SK-N-SH (cell line): ENCODE results near the gene MVB12B. TPM values are rescaled to one million over a fixed set of nuclear protein-coding genes. Genes with fewer than 3 reads are reported as not detected.

Experiments used
- CTCF ChIA-PET: fragments of 300-600, 350-600 bp; formaldehyde crosslinking; extraction: SDS; loops from one replicate; lab custom pipeline; 2021; lab: Yijun Ruan, JAX
- POLR2A ChIA-PET: fragments of 350-600 bp; sonication (Branson Sonifier 250); formaldehyde crosslinking; extraction: SDS; loops from one replicate; lab custom pipeline; 2020; ENCODE audit warnings: antibody characterized with exemption, inconsistent platforms; lab: Yijun Ruan, JAX
- DNase-seq: peaks from one replicate; pipeline ENCODE4 v3.0.0; 2012
- H2AFZ ChIP-seq: fragments of 200-600 bp; sonication (generic); 2 replicates; pipeline ENCODE4 v1.8.1; 2016; ENCODE audit warnings: antibody characterized with exemption, mild to moderate bottlenecking, low read depth
- H3F3A ChIP-seq: fragments of 200-600 bp; sonication (generic); replicated peaks from 2 replicates; pipeline ENCODE3; 2016; ENCODE audit warnings: antibody characterized with exemption, mild to moderate bottlenecking; ENCODE audit not compliant: insufficient read depth
- H3K27ac ChIP-seq, 2 experiments: fragments of 200-500 bp in 1 of 2; fragments of 200-600 bp in 1 of 2; sonication (Bioruptor generic) in 1 of 2; sonication (generic), shearing (Covaris generic) in 1 of 2; 2 replicates each; pipeline versions ENCODE4 v1.5.1 to v1.6.1; 2014 to 2016; ENCODE audit warnings: low read depth in 2 of 2, inconsistent platforms in 1 of 2, low read length in 1 of 2, mild to moderate bottlenecking in 1 of 2, mixed read lengths in 1 of 2
- H3K27me3 ChIP-seq: fragments of 200-600 bp; sonication (generic), shearing (Covaris generic); 2 replicates; pipeline ENCODE4 v1.6.1; 2016; ENCODE audit warnings: mixed run types; ENCODE audit not compliant: insufficient read depth
- H3K36me3 ChIP-seq, 2 experiments: fragments of 200-500 bp in 1 of 2; fragments of 200-600 bp in 1 of 2; sonication (Bioruptor generic) in 1 of 2; sonication (generic) in 1 of 2; replicated peaks in 1 of 2; 2 replicates each; pipeline versions ENCODE3 to v1.5.1; 2014 to 2016; ENCODE audit warnings: low read length in 1 of 2, mild to moderate bottlenecking in 1 of 2; ENCODE audit not compliant: insufficient read depth in 2 of 2, control insufficient read depth in 1 of 2
- H3K4me1 ChIP-seq, 2 experiments: fragments of 200-500 bp in 1 of 2; fragments of 200-600 bp in 1 of 2; sonication (Bioruptor generic) in 1 of 2; sonication (generic), shearing (Covaris generic) in 1 of 2; 2 replicates each; pipeline versions ENCODE4 v1.5.1 to v1.6.1; 2014 to 2016; ENCODE audit warnings: low read depth in 1 of 2, low read length in 1 of 2, mixed run types in 1 of 2; ENCODE audit not compliant: insufficient read depth in 2 of 2, control insufficient read depth in 1 of 2
- H3K4me2 ChIP-seq: fragments of 200-600 bp; sonication (generic), shearing (Covaris generic); 2 replicates; pipeline ENCODE4 v1.6.1; 2017; ENCODE audit warnings: mixed run types
- H3K4me3 ChIP-seq, 2 experiments: fragments of 200-500 bp in 1 of 2; fragments of 200-600 bp in 1 of 2; sonication (Bioruptor generic) in 1 of 2; sonication (generic), shearing (Covaris generic) in 1 of 2; 2 replicates each; pipeline versions ENCODE4 v1.5.1 to v1.8.1; 2014 to 2016; ENCODE audit warnings: low read depth in 2 of 2, inconsistent platforms in 1 of 2, low read length in 1 of 2, mild to moderate bottlenecking in 1 of 2, mixed read lengths in 1 of 2, moderate library complexity in 1 of 2
- H3K79me2 ChIP-seq: fragments of 200-600 bp; sonication (generic); 2 replicates; pipeline ENCODE4 v1.8.1; 2017; ENCODE audit warnings: mild to moderate bottlenecking; ENCODE audit not compliant: insufficient read depth
- H3K9ac ChIP-seq: fragments of 200-600 bp; sonication (generic); 2 replicates; pipeline ENCODE4 v1.6.1; 2017; ENCODE audit warnings: mixed run types
- H3K9me2 ChIP-seq: fragments of 200-600 bp; sonication (generic); 2 replicates; pipeline ENCODE4 v1.6.1; 2017; ENCODE audit warnings: mixed run types
- H3K9me3 ChIP-seq: fragments of 200-600 bp; sonication (generic); 2 replicates; pipeline ENCODE4 v1.6.1; 2017; ENCODE audit warnings: mixed run types, mild to moderate bottlenecking, moderate library complexity
- H4K20me1 ChIP-seq: fragments of 200-600 bp; sonication (generic); 2 replicates; pipeline ENCODE4 v1.6.1; 2017; ENCODE audit warnings: mild to moderate bottlenecking, mixed run types; ENCODE audit not compliant: insufficient read depth
- ELF1 ChIP-seq: IDR thresholded peaks from 2 replicates; pipeline ENCODE4 v1.4.0; 2012
- FOSL2 ChIP-seq: IDR thresholded peaks from 2 replicates; pipeline ENCODE4 v1.4.0; 2012; ENCODE audit warnings: low read depth, mild to moderate bottlenecking, moderate library complexity, borderline replicate concordance
- FOXJ3 ChIP-seq: sonication (generic); formaldehyde crosslinking; IDR thresholded peaks from 2 replicates; pipeline ENCODE4 v1.5.1; 2020; ENCODE audit warnings: mild to moderate bottlenecking, missing genetic modification reagents
- FOXM1 ChIP-seq: IDR thresholded peaks from 2 replicates; pipeline ENCODE4 v1.4.0; 2012; ENCODE audit warnings: low read depth, mild to moderate bottlenecking
- GABPA ChIP-seq: IDR thresholded peaks from 2 replicates; pipeline ENCODE4 v1.4.0; 2012; ENCODE audit warnings: low read depth, mild to moderate bottlenecking
- MEF2A ChIP-seq: IDR thresholded peaks from 2 replicates; pipeline ENCODE4 v1.4.0; 2012; ENCODE audit warnings: low read depth, borderline replicate concordance
- NFIC ChIP-seq: IDR thresholded peaks from 2 replicates; pipeline ENCODE4 v1.4.0; 2012; ENCODE audit warnings: borderline replicate concordance
- NRF1 ChIP-seq: IDR thresholded peaks from 2 replicates; pipeline ENCODE4 v1.6.1; 2012; ENCODE audit warnings: low read depth, mild to moderate bottlenecking, low read length
- RCOR1 ChIP-seq: fragments of 150-350 bp; IDR thresholded peaks from 2 replicates; pipeline ENCODE4 v1.6.1; 2017; ENCODE audit warnings: antibody characterized with exemption, low read length
- RFX5 ChIP-seq: IDR thresholded peaks from 2 replicates; pipeline ENCODE4 v1.6.1; 2012; ENCODE audit warnings: mild to moderate bottlenecking, improper control_type of control experiment, low read length
- RXRA ChIP-seq: IDR thresholded peaks from 2 replicates; pipeline ENCODE4 v1.4.0; 2012; ENCODE audit warnings: low read depth, mild to moderate bottlenecking, borderline replicate concordance
- SMC3 ChIP-seq: IDR thresholded peaks from 2 replicates; pipeline ENCODE4 v1.6.1; 2012; ENCODE audit warnings: low read depth, low read length, improper control_type of control experiment
- TAF1 ChIP-seq: IDR thresholded peaks from 2 replicates; pipeline ENCODE4 v1.6.1; 2012; ENCODE audit warnings: low read depth, mild to moderate bottlenecking, low read length, moderate library complexity, borderline replicate concordance
- TCF12 ChIP-seq: IDR thresholded peaks from 2 replicates; pipeline ENCODE4 v1.4.0; 2012
- WGBS: methylation state at CpG from one replicate; pipeline ENCODE4 v1.1.6; 2017; ENCODE audit warnings: low lambda C conversion rate; 5-methylcytosine and 5-hydroxymethylcytosine counted together
- polyA plus RNA-seq, 3 experiments: library from polyadenylated mRNA; depleted of rRNA; stranded (reverse); fragments of >200 nt; gene quantifications; 2 replicates each; pipeline ENCODE4 v1.2.3, GENCODE V29; 2012
- TF ChIP-seq, protein P1 (sequence below): IDR thresholded peaks from 2 replicates; pipeline ENCODE4 v1.4.0; 2012; ENCODE audit warnings: low read depth
- TF ChIP-seq, protein P2 (sequence below): fragments of 200-600 bp; sonication (generic); IDR thresholded peaks from 2 replicates; pipeline ENCODE4 v1.6.1; 2017; ENCODE audit warnings: antibody characterized with exemption, mild to moderate bottlenecking, moderate library complexity
- TF ChIP-seq, protein P3 (sequence below): IDR thresholded peaks from 2 replicates; pipeline ENCODE4 v1.4.0; 2012; ENCODE audit warnings: low read depth, borderline replicate concordance
- TF ChIP-seq, protein P4 (sequence below): IDR thresholded peaks from 2 replicates; pipeline ENCODE4; 2012
- TF ChIP-seq, protein P5 (sequence below): IDR thresholded peaks from 2 replicates; pipeline ENCODE4 v1.6.1; 2012; ENCODE audit warnings: mild to moderate bottlenecking, low read depth, low read length, moderate library complexity
- TF ChIP-seq, protein P6 (sequence below): IDR thresholded peaks from 2 replicates; pipeline ENCODE4 v1.4.0; 2012; ENCODE audit warnings: low read depth, borderline replicate concordance

The MVB12B gene
- polyA plus RNA-seq, 1 of the 3 experiments (the other 2 are of a cell fraction): 5.1 TPM

DNA sequence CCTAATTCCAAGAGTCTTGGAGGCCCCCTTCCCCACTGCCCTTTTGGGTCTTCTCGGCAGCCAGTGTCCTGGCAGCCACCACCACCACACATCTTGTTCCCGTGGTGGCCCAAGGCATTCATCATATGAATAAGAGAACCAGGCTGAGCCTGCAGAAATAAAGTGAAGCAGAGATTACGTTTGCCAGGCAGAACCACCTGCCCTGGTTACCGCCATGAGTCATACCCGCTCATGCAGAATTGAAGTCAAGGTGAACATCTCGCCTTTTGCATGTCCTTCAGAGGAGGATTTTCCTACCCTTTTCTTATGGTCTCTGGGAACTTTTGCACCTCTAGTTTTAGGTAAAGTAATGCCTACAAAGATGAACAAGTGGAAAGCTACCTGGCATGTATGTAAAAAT is 167.6 kb downstream of the MVB12B start:
- TF ChIP-seq, protein P1, sequence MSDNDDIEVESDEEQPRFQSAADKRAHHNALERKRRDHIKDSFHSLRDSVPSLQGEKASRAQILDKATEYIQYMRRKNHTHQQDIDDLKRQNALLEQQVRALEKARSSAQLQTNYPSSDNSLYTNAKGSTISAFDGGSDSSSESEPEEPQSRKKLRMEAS: no peak
- TF ChIP-seq FOXJ3 (CRISPR knock-in tag) (no peak), RFX5 (no peak), SMC3 (no peak), GABPA (no peak), FOSL2 (no peak), TAF1 (no peak), RXRA (no peak), TCF12 (no peak), ELF1 (no peak), NRF1 (no peak), RCOR1 (no peak), NFIC (no peak), FOXM1 (no peak), MEF2A (no peak)
- TF ChIP-seq, protein P2, sequence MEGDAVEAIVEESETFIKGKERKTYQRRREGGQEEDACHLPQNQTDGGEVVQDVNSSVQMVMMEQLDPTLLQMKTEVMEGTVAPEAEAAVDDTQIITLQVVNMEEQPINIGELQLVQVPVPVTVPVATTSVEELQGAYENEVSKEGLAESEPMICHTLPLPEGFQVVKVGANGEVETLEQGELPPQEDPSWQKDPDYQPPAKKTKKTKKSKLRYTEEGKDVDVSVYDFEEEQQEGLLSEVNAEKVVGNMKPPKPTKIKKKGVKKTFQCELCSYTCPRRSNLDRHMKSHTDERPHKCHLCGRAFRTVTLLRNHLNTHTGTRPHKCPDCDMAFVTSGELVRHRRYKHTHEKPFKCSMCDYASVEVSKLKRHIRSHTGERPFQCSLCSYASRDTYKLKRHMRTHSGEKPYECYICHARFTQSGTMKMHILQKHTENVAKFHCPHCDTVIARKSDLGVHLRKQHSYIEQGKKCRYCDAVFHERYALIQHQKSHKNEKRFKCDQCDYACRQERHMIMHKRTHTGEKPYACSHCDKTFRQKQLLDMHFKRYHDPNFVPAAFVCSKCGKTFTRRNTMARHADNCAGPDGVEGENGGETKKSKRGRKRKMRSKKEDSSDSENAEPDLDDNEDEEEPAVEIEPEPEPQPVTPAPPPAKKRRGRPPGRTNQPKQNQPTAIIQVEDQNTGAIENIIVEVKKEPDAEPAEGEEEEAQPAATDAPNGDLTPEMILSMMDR: no peak
- TF ChIP-seq, protein P3, sequence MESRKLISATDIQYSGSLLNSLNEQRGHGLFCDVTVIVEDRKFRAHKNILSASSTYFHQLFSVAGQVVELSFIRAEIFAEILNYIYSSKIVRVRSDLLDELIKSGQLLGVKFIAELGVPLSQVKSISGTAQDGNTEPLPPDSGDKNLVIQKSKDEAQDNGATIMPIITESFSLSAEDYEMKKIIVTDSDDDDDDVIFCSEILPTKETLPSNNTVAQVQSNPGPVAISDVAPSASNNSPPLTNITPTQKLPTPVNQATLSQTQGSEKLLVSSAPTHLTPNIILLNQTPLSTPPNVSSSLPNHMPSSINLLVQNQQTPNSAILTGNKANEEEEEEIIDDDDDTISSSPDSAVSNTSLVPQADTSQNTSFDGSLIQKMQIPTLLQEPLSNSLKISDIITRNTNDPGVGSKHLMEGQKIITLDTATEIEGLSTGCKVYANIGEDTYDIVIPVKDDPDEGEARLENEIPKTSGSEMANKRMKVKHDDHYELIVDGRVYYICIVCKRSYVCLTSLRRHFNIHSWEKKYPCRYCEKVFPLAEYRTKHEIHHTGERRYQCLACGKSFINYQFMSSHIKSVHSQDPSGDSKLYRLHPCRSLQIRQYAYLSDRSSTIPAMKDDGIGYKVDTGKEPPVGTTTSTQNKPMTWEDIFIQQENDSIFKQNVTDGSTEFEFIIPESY: no peak
- TF ChIP-seq, protein P4, sequence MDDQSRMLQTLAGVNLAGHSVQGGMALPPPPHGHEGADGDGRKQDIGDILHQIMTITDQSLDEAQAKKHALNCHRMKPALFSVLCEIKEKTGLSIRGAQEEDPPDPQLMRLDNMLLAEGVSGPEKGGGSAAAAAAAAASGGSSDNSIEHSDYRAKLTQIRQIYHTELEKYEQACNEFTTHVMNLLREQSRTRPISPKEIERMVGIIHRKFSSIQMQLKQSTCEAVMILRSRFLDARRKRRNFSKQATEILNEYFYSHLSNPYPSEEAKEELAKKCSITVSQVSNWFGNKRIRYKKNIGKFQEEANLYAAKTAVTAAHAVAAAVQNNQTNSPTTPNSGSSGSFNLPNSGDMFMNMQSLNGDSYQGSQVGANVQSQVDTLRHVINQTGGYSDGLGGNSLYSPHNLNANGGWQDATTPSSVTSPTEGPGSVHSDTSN: no peak
- TF ChIP-seq, protein P5, sequence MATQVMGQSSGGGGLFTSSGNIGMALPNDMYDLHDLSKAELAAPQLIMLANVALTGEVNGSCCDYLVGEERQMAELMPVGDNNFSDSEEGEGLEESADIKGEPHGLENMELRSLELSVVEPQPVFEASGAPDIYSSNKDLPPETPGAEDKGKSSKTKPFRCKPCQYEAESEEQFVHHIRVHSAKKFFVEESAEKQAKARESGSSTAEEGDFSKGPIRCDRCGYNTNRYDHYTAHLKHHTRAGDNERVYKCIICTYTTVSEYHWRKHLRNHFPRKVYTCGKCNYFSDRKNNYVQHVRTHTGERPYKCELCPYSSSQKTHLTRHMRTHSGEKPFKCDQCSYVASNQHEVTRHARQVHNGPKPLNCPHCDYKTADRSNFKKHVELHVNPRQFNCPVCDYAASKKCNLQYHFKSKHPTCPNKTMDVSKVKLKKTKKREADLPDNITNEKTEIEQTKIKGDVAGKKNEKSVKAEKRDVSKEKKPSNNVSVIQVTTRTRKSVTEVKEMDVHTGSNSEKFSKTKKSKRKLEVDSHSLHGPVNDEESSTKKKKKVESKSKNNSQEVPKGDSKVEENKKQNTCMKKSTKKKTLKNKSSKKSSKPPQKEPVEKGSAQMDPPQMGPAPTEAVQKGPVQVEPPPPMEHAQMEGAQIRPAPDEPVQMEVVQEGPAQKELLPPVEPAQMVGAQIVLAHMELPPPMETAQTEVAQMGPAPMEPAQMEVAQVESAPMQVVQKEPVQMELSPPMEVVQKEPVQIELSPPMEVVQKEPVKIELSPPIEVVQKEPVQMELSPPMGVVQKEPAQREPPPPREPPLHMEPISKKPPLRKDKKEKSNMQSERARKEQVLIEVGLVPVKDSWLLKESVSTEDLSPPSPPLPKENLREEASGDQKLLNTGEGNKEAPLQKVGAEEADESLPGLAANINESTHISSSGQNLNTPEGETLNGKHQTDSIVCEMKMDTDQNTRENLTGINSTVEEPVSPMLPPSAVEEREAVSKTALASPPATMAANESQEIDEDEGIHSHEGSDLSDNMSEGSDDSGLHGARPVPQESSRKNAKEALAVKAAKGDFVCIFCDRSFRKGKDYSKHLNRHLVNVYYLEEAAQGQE: no peak
- TF ChIP-seq, protein P6, sequence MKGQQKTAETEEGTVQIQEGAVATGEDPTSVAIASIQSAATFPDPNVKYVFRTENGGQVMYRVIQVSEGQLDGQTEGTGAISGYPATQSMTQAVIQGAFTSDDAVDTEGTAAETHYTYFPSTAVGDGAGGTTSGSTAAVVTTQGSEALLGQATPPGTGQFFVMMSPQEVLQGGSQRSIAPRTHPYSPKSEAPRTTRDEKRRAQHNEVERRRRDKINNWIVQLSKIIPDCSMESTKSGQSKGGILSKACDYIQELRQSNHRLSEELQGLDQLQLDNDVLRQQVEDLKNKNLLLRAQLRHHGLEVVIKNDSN: no peak
- no peaks in the 10 kb centered on the region for H3K36me3 ChIP-seq
- no peaks in the 10 kb centered on the region for H3F3A ChIP-seq
- DNase-seq: no peak
- H3K4me1 ChIP-seq: peaks cover 0 to 3% of the 10 kb centered on the region in 2 experiments; a peak in 1 of 4 replicates
- H2AFZ ChIP-seq: no peak overlapping the region
- H3K9me3 ChIP-seq: no peaks in the 10 kb centered on the region
- no peak overlapping the region for H3K27ac ChIP-seq
- H3K9ac ChIP-seq: no peak overlapping the region
- CTCF ChIA-PET: interaction anchor here (6.7 to 16.1 kb wide), 2 partner anchors 64 to 94 kb away, joined by 69 to 739 read pairs; no protein-coding TSS in a partner anchor
- no peak overlapping the region for H3K4me3 ChIP-seq
- 92% methylated on average over 6 of the region's 6 CpGs for WGBS
- H3K79me2 ChIP-seq: no peaks in the 10 kb centered on the region
- H3K4me2 ChIP-seq: no peak overlapping the region
- no peaks in the 10 kb centered on the region for H4K20me1 ChIP-seq
- POLR2A ChIA-PET: no interaction called here
- no peaks in the 10 kb centered on the region for H3K9me2 ChIP-seq
- no peaks in the 10 kb centered on the region for H3K27me3 ChIP-seq
